OCI-LY1 (cell line): ENCODE data around the gene FRS3.

Experiments used
- CTCF ChIP-seq: fragments of 200-600 bp; sonication (generic), shearing (Covaris generic); IDR thresholded peaks from 2 replicates; pipeline ENCODE4 v1.5.1; 2017; ENCODE audit warnings: mild to moderate bottlenecking, antibody characterized with exemption, low read length, moderate library complexity, mixed read lengths
- EZH2 ChIP-seq: fragments of 200-600 bp; sonication (generic), shearing (Covaris generic); IDR thresholded peaks from 2 replicates; pipeline ENCODE4 v1.8.0; 2017; ENCODE audit warnings: borderline replicate concordance, mixed run types, mild to moderate bottlenecking, antibody characterized with exemption, low read length, moderate library complexity, mixed read lengths

- no peak for TF ChIP-seq CTCF
- no peak for TF ChIP-seq EZH2
Measured at GRCh38 chr6:41824571-41825569, 45.2 kb upstream of the FRS3 start.
